ENCODE measurements around the gene CCDC12. TPM values are rescaled to one million over a fixed set of nuclear protein-coding genes. Genes with fewer than 3 reads are reported as not detected.
A peak's percentile ranks its signal among the peaks of the same experiment; 100 is the strongest.

CCDC12 gene
- total and polyA plus RNA-seq, 4 donors = 34.2 to 129 (median 70.0) TPM

- H3K36me3 ChIP-seq (ENCODE audit: control insufficient read depth in 4 of 4, insufficient read depth in 4 of 4, low read length in 4 of 4) = peaks cover 0 to 7% (median 3%) of the 10 kb centered on the region in 4 donors
- no peak overlapping the region for H3K4me3 ChIP-seq
- no peak for TF ChIP-seq CTCF (IDR thresholded peaks at IDR 0.05; ENCODE audit: control extremely low read depth, extremely low read depth)
- H3K27ac ChIP-seq (ENCODE audit: low read depth in 1 of 2, low read length in 1 of 2) = peak overlapping the region; percentile 80 to 94
- 30 to 32% methylated on average over 7 of the region's 7 CpGs for WGBS, 2 donors
- ATAC-seq (ENCODE audit: insufficient read depth, low FRiP score) (no peak), DNase-seq (no peak)
- H3K4me1 ChIP-seq (ENCODE audit: control insufficient read depth in 5 of 5, insufficient read depth in 5 of 5, low read length in 5 of 5) = peaks cover 12 to 58% (median 50%) of the 10 kb centered on the region in 5 donors
- no peak overlapping the region for H3K9ac ChIP-seq (ENCODE audit: insufficient read depth in 1 of 2, low read length in 2 of 2)
- H3K27me3 ChIP-seq (ENCODE audit: control insufficient read depth in 3 of 3, insufficient read depth in 3 of 3, low read length in 2 of 3) = no peaks in the 10 kb centered on the region
- H3K9me3 ChIP-seq (ENCODE audit: control insufficient read depth in 4 of 4, insufficient read depth in 3 of 4, low read length in 3 of 4) = no peaks in the 10 kb centered on the region
Observed at GRCh38 chr3:46946856-46947545, 29.5 kb downstream of the CCDC12 start.

- ATAC-seq (ENCODE audit: insufficient read depth, low FRiP score) (no peak), DNase-seq (no peak)
- H3K36me3 ChIP-seq (ENCODE audit: control insufficient read depth in 4 of 4, insufficient read depth in 4 of 4, low read length in 4 of 4) = peaks cover 0 to 12% (median 3%) of the 10 kb centered on the region in 4 donors
- H3K4me3 ChIP-seq = no peak overlapping the region
- no peak overlapping the region for H3K9ac ChIP-seq (ENCODE audit: insufficient read depth in 1 of 2, low read length in 2 of 2)
- 70 to 84% methylated on average over 6 of the region's 6 CpGs for whole genome bisulfite sequencing, 2 donors
- peaks cover 12 to 57% (median 50%) of the 10 kb centered on the region in 5 donors for H3K4me1 ChIP-seq (ENCODE audit: control insufficient read depth in 5 of 5, insufficient read depth in 5 of 5, low read length in 5 of 5)
- TF ChIP-seq CTCF (IDR thresholded peaks at IDR 0.05; ENCODE audit: control extremely low read depth, extremely low read depth) = no peak
- H3K9me3 ChIP-seq (ENCODE audit: control insufficient read depth in 4 of 4, insufficient read depth in 3 of 4, low read length in 3 of 4) = no peaks in the 10 kb centered on the region
- H3K27me3 ChIP-seq (ENCODE audit: control insufficient read depth in 3 of 3, insufficient read depth in 3 of 3, low read length in 2 of 3) = no peaks in the 10 kb centered on the region
- peak overlapping the region; percentile 80 to 94 for H3K27ac ChIP-seq (ENCODE audit: low read depth in 1 of 2, low read length in 1 of 2)
Observed at GRCh38 chr3:46946416-46946815, 30.1 kb downstream of the CCDC12 start.

GRCh38 chr3:46944191-46944590, 32.4 kb downstream of the CCDC12 start:
- no peak overlapping the region for H3K4me3 ChIP-seq
- TF ChIP-seq CTCF (IDR thresholded peaks at IDR 0.05; ENCODE audit: control extremely low read depth, extremely low read depth) = no peak
- no peaks in the 10 kb centered on the region for H3K27me3 ChIP-seq (ENCODE audit: control insufficient read depth in 3 of 3, insufficient read depth in 3 of 3, low read length in 2 of 3)
- peak overlapping the region; percentile 82 to 89 for H3K27ac ChIP-seq (ENCODE audit: low read depth in 1 of 2, low read length in 1 of 2)
- H3K9ac ChIP-seq (ENCODE audit: insufficient read depth in 1 of 2, low read length in 2 of 2) = no peak overlapping the region
- 75 to 88% methylated on average over 8 of the region's 8 CpGs for WGBS, 2 donors
- DNase-seq = no peak
- peaks cover 0 to 17% (median 9%) of the 10 kb centered on the region in 4 donors for H3K36me3 ChIP-seq (ENCODE audit: control insufficient read depth in 4 of 4, insufficient read depth in 4 of 4, low read length in 4 of 4)
- ATAC-seq (ENCODE audit: insufficient read depth, low FRiP score) = no peak
- H3K4me1 ChIP-seq (ENCODE audit: control insufficient read depth in 5 of 5, insufficient read depth in 5 of 5, low read length in 5 of 5) = peaks cover 8 to 57% (median 46%) of the 10 kb centered on the region in 5 donors
- H3K9me3 ChIP-seq (ENCODE audit: control insufficient read depth in 4 of 4, insufficient read depth in 3 of 4, low read length in 3 of 4) = no peaks in the 10 kb centered on the region
